NCI-H2196 treated with DMSO at 0.1 percent for 48 hours (cell line): ENCODE data around the gene TRIM75.
"Not testable (repeated sequence)": the region's sequence is repeated elsewhere in the genome, so short reads cannot be mapped to it uniquely, and the experiment has no call there.

ENCODE experiments used
- DNase-seq: peaks from one replicate; lab custom pipeline; 2025; ENCODE audit not compliant: unreplicated experiment; lab: John Stamatoyannopoulos, UW

Gene TRIM75

GRCh38 chr4:165073346-165073745 is 19.7 kb downstream of the TRIM75 start:
- DNase-seq, result not testable (repeated sequence)

- no peak for DNase-seq
Observed at GRCh38 chr4:165077034-165077578, 23.4 kb downstream of the TRIM75 start.

DNA sequence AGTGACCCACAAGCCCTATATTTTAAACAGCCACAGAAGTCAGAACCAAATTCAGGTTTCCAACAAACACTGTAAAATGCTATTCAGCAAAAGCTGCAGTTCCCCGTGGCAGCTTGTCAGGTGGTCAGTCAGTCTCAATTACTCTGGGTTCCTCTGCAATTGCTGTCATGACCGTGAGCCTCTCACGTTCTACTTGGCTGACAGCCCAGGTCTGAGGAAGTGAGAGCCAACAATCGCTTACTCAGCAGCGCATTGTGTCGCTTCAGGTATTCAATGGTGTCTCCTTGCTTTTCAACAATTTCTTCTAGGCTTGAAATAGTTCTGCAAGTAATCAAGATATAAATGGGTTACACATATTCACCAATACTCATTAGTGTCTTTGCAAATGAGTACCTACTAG is 25.8 kb downstream of the TRIM75 start:
- DNase-seq, result peak; percentile 13

- not testable (repeated sequence) for DNase-seq
Observed at GRCh38 chr4:165084787-165085186, 31.1 kb downstream of the TRIM75 start.

DNA sequence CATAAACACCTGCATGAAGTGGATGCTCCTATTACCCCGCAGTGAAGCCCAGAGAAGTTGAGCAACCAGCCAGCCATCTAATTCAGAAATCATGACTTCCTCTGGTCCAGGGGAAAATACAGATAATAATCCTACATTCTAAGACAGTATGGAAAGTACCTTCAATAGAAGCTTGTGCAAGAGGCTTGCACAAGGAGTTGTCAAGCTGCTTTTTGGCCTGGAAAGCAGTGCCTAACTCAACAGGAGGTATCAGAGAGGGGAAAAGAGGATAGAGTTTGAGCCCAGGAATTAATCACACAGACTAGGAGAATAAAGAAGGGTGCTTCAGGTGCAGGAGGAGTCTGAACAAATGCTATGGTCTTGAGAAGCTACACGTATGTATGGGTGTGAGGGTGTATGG is 32.3 kb downstream of the TRIM75 start:
- DNase-seq, result no peak

DNA sequence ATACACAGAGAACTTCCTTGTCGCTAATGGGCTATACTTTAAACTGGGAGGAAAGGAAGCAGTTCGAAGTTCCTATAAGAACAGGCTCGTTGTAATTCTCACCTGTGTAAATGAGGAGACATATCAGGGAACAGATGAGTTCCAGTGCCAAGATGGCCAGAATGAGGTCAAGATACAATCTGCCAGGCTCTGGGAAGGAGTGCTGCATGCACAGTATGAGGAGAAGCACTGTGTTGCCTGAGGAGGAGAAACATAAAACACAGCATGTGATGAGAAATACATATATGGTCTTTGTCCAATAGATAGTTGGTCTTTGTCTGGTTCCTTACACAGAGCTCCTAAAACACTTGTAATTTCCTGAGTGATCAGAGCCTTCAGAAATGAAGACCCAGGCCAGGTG is 34.7 kb downstream of the TRIM75 start:
- no peak for DNase-seq

GRCh38 chr4:165092187-165092586 is 38.5 kb downstream of the TRIM75 start:
- not testable (repeated sequence) for DNase-seq

DNA sequence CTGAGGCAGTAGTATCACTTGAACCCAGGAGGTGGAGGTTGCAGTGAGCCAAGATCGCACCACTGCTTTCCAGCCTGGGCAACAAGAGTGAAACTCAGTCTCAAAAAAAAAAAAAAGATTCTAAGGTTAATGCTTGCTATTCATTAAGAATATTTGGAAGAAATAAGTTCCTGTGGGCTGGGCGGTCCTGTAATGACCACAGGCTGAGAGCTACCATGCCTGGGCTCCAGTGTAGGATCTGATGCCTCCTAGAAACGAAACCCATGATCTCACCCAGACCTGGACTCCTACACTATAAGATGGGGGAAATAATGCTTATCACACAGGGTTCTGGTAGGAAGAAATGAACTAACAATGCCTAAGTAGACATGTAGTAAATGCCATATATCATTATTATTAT is 41.2 kb downstream of the TRIM75 start:
- DNase-seq, result no peak

DNA sequence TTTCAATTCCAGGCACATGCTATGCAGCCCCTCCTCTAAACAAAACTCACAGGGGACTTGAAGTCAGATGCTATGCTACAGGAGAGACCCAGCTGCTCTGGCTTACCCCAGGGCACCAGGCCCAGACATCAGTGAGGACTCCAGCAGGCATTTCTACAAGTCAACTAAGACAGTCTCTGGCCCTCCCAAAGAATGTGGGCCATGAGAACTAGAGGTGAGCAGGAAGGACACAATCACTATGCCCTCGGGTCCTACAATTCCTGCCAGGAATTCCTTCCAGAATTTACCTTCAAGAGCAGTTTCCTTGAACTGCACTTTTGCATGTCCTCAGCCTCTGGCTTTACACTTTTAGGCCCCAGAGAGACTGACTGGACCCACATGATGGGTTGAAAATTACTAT is 41.6 kb downstream of the TRIM75 start:
- DNase-seq, result no peak

DNA sequence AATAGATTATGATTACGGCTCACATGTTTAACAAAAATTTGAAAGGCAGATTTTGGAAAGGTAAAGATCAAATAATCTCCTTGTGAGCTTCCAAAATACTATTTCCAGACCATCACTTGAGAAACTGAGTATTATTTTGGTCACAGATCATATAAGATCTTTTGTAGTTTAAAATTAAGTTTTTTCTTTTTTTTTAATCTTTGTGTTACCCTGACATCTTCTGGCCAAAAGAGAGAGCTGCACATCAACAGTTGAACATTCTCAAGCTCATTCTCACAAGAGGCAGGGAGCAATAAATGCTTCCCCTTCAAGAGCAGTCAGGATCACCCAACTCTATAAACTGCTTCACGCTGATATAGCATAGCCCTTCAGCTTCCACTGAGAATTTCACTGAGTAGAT is 43.1 kb downstream of the TRIM75 start:
- no peak for DNase-seq

DNA sequence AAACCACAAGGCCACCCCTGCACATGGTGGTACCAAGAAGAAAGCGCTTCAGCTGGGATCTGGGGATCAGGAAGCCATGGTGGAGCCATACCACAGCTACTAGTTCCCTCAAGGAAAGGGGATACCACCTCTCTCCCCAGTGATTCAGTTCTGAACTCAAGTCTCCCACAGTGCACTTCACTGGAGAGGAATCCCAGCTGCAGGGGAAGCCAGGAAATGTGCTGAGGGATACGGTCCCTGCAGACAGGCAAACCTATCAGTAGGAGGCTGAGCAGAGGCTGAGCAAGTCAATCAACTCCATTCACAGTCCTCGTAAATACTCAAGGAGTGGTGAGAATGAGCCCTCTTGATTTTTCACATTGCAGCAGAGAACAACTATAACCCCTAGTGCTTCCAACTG is 48.0 kb downstream of the TRIM75 start:
- DNase-seq, result no peak

DNA sequence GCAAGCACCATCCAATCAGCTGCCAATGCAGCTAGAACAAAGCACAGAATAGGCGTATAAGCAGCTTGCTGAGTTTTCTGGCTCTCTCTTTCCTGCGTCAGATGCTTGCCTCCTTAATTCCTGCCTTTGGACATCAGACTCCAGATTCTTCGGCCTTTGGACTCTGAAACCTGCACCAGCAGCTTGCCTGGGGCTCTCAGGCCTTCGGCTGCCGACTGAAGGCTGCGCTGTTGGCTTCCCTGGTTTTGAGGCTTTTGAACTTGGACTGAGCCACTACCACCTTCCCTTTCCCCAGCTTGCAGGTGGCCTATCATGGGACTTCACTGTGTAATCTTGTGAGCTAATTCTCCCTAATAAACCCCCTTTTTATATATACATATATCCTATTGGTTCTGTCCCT is 52.9 kb downstream of the TRIM75 start:
- DNase-seq, result no peak
